Gastrocnemius medialis (tissue), 4 donors: ENCODE results near the gene S1PR3.

Source experiments
- CTCF ChIP-seq, 5 experiments: fragments of 450-650 bp in 3 of 5; fragments of 200-600 bp in 2 of 5; sonication (generic) in 2 of 5; IDR thresholded peaks in 4 of 5; conservative IDR thresholded peaks in 1 of 5; 1 replicate in 4 of 5; 2 replicates in 1 of 5; pipeline ENCODE4 v1.5.1; 2016 to 2019; ENCODE audit warnings: antibody characterized with exemption in 5 of 5, mild to moderate bottlenecking in 3 of 5, moderate library complexity in 3 of 5
- POLR2A ChIP-seq, 2 donors: fragments of 450-650 bp; IDR thresholded peaks; one replicate each; pipeline ENCODE4 v1.6.1; 2017; ENCODE audit warnings: antibody characterized with exemption in 2 of 2, mild to moderate bottlenecking in 2 of 2, moderate library complexity in 2 of 2

GRCh38 chr9:89010056-89010455 lies 18.8 kb downstream of the S1PR3 start:
- TF ChIP-seq CTCF (IDR thresholded peaks at IDR 0.05 in 4 of 5, conservative IDR thresholded peaks at IDR 0.05 in 1 of 5) = no peak
- TF ChIP-seq POLR2A (IDR thresholded peaks at IDR 0.05) = no peak
